Measurements from ENCODE around the gene ACTR2. TPM values are rescaled to one million over a fixed set of nuclear protein-coding genes. Genes with fewer than 3 reads are reported as not detected.

The ACTR2 gene
- total and polyA plus RNA-seq, 9 of the 15 experiments (the other 6 are each of a cell fraction or from before 2014, with no cell fraction given) = 47.3 to 239 (median 108) TPM

DNA sequence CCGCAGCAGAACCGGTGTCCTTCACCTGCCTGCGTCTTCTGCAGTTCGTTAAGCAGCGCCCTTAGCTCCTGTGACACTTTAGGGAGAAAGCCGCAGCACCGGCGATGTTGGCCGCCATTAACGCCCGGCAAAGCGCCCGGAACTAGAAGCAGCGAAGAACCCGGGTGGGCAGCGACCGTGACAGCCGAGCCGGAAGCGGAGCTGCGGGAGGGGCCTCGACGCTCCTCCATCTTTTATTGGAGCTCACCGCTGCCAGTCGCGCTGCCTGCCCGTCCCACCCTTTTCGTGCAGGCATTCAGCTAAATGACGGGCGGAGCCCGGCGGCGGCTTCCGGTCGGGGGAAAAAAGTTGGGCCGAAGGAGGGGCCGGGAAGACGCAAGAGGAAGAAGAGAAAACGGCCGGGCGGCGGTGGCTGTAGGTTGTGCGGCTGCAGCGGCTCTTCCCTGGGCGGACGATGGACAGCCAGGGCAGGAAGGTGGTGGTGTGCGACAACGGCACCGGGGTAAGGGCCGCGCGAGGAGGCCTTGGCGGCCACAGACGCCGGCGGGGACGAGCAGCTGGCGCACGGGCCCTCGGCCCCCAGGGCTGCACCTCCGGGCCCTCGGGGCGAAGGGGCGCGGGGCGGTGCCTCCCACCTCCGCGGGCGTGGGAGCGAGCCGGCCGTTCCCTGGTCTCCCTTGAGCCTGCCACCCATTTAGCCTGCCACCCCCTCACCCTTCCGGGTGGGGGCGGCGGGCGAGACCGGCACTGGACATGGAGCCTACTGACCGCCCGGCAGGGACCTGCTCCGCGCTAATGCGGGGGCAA lies at the start of gene ACTR2 (continued):
- TF ChIP-seq, protein P1, sequence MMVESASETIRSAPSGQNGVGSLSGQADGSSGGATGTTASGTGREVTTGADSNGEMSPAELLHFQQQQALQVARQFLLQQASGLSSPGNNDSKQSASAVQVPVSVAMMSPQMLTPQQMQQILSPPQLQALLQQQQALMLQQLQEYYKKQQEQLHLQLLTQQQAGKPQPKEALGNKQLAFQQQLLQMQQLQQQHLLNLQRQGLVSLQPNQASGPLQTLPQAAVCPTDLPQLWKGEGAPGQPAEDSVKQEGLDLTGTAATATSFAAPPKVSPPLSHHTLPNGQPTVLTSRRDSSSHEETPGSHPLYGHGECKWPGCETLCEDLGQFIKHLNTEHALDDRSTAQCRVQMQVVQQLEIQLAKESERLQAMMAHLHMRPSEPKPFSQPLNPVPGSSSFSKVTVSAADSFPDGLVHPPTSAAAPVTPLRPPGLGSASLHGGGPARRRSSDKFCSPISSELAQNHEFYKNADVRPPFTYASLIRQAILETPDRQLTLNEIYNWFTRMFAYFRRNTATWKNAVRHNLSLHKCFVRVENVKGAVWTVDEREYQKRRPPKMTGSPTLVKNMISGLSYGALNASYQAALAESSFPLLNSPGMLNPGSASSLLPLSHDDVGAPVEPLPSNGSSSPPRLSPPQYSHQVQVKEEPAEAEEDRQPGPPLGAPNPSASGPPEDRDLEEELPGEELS (CRISPR knock-in tag; IDR thresholded peaks at IDR 0.05; ENCODE audit: borderline replicate concordance) = no peak
- TF ChIP-seq, protein P2, sequence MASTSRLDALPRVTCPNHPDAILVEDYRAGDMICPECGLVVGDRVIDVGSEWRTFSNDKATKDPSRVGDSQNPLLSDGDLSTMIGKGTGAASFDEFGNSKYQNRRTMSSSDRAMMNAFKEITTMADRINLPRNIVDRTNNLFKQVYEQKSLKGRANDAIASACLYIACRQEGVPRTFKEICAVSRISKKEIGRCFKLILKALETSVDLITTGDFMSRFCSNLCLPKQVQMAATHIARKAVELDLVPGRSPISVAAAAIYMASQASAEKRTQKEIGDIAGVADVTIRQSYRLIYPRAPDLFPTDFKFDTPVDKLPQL (IDR thresholded peaks at IDR 0.05; ENCODE audit: extremely low read depth, insufficient read length) = no peak
- TF ChIP-seq ZNF24 (IDR thresholded peaks at IDR 0.05) = no peak
- TF ChIP-seq E2F6 (IDR thresholded peaks at IDR 0.05; ENCODE audit: borderline replicate concordance in 1 of 2, extremely low read depth in 1 of 2, insufficient read depth in 1 of 2, insufficient read length in 1 of 2, low read depth in 1 of 2, low read length in 1 of 2, poor library complexity in 1 of 2, severe bottlenecking in 1 of 2) = peak in 1 of 2 experiments; percentile 20
- TF ChIP-seq E2F5 (CRISPR knock-in tag; IDR thresholded peaks at IDR 0.05) = no peak
- TF ChIP-seq, protein P3, sequence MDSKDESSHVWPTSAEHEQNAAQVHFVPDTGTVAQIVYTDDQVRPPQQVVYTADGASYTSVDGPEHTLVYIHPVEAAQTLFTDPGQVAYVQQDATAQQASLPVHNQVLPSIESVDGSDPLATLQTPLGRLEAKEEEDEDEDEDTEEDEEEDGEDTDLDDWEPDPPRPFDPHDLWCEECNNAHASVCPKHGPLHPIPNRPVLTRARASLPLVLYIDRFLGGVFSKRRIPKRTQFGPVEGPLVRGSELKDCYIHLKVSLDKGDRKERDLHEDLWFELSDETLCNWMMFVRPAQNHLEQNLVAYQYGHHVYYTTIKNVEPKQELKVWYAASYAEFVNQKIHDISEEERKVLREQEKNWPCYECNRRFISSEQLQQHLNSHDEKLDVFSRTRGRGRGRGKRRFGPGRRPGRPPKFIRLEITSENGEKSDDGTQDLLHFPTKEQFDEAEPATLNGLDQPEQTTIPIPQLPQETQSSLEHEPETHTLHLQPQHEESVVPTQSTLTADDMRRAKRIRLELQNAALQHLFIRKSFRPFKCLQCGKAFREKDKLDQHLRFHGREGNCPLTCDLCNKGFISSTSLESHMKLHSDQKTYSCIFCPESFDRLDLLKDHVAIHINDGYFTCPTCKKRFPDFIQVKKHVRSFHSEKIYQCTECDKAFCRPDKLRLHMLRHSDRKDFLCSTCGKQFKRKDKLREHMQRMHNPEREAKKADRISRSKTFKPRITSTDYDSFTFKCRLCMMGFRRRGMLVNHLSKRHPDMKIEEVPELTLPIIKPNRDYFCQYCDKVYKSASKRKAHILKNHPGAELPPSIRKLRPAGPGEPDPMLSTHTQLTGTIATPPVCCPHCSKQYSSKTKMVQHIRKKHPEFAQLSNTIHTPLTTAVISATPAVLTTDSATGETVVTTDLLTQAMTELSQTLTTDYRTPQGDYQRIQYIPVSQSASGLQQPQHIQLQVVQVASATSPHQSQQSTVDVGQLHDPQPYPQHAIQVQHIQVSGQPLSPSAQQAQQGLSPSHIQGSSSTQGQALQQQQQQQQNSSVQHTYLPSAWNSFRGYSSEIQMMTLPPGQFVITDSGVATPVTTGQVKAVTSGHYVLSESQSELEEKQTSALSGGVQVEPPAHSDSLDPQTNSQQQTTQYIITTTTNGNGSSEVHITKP (IDR thresholded peaks at IDR 0.05; ENCODE audit: partially characterized antibody) = peak; percentile 1
- no peak for TF ChIP-seq THAP7 (CRISPR knock-in tag; IDR thresholded peaks at IDR 0.05)
- TF ChIP-seq ZNF12 (CRISPR knock-in tag; IDR thresholded peaks at IDR 0.05) = 0 out of 2 replicates have a peak, but pooled peaks have one; percentile 30
- no peak for TF ChIP-seq RNF219 (CRISPR knock-in tag; IDR thresholded peaks at IDR 0.05)
- peak; percentile 57 for TF ChIP-seq CHD1 (IDR thresholded peaks at IDR 0.05; ENCODE audit: low read length)
- TF ChIP-seq FOXA3 (CRISPR knock-in tag; conservative IDR thresholded peaks at IDR 0.05 in 1 of 2, IDR thresholded peaks at IDR 0.05 in 1 of 2) = no peak
- TF ChIP-seq CAMTA2 (CRISPR knock-in tag; conservative IDR thresholded peaks at IDR 0.05) = no peak

Measured in K562 (cell line).